HL-60 (cell line): ENCODE results near the gene SORCS2.

Experiments
- TF ChIP-seq, protein P1 (sequence below): IDR thresholded peaks from one replicate; pipeline ENCODE4 v1.5.1; 2011; ENCODE audit warnings: low read length, control low read depth, inconsistent platforms; ENCODE audit not compliant: insufficient read depth
- TF ChIP-seq, protein P2 (sequence below): IDR thresholded peaks from 2 replicates; pipeline ENCODE4 v1.6.1; 2012; ENCODE audit warnings: low read depth; ENCODE audit not compliant: insufficient replicate concordance

DNA sequence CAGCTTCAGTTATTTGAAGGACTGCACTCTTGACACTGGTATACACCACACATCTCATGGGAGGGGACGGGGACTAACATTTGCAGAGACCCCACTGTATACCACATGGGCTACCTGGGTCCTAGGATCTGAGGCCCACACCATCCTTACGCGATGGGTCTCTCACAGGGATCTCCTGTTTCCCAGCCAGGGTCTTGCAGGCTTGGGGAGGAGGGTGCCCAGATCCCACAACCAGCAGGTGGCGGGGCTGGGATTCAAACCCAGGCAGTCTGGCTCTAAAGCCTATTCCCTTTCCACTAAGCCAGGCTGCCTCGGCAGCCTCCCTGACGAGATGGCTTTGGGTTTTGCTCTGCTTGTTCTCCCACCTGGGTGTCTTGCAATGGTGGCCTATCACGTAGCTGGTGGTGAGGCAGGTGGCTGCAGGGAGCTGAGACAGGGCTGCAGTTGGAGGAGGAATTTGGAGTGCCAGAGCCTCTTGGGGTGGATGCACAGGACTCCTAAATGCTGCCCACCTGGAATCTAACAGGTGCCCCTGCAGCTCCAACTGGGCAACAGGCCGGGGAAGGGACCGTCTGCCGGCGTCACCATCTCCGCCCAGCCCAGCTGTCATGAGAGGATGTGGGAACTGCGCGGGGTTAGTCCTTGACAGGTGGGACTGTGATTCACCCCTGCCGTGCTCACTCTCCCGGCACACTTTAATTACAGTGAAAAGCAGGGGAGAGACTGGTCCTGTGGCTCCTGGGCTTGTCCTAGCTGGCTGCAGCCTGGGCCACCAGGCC lies 131.7 kb downstream of the SORCS2 start:
- TF ChIP-seq, protein P1, sequence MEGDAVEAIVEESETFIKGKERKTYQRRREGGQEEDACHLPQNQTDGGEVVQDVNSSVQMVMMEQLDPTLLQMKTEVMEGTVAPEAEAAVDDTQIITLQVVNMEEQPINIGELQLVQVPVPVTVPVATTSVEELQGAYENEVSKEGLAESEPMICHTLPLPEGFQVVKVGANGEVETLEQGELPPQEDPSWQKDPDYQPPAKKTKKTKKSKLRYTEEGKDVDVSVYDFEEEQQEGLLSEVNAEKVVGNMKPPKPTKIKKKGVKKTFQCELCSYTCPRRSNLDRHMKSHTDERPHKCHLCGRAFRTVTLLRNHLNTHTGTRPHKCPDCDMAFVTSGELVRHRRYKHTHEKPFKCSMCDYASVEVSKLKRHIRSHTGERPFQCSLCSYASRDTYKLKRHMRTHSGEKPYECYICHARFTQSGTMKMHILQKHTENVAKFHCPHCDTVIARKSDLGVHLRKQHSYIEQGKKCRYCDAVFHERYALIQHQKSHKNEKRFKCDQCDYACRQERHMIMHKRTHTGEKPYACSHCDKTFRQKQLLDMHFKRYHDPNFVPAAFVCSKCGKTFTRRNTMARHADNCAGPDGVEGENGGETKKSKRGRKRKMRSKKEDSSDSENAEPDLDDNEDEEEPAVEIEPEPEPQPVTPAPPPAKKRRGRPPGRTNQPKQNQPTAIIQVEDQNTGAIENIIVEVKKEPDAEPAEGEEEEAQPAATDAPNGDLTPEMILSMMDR = no peak
- TF ChIP-seq, protein P2, sequence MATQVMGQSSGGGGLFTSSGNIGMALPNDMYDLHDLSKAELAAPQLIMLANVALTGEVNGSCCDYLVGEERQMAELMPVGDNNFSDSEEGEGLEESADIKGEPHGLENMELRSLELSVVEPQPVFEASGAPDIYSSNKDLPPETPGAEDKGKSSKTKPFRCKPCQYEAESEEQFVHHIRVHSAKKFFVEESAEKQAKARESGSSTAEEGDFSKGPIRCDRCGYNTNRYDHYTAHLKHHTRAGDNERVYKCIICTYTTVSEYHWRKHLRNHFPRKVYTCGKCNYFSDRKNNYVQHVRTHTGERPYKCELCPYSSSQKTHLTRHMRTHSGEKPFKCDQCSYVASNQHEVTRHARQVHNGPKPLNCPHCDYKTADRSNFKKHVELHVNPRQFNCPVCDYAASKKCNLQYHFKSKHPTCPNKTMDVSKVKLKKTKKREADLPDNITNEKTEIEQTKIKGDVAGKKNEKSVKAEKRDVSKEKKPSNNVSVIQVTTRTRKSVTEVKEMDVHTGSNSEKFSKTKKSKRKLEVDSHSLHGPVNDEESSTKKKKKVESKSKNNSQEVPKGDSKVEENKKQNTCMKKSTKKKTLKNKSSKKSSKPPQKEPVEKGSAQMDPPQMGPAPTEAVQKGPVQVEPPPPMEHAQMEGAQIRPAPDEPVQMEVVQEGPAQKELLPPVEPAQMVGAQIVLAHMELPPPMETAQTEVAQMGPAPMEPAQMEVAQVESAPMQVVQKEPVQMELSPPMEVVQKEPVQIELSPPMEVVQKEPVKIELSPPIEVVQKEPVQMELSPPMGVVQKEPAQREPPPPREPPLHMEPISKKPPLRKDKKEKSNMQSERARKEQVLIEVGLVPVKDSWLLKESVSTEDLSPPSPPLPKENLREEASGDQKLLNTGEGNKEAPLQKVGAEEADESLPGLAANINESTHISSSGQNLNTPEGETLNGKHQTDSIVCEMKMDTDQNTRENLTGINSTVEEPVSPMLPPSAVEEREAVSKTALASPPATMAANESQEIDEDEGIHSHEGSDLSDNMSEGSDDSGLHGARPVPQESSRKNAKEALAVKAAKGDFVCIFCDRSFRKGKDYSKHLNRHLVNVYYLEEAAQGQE = no peak
